ENCODE results near the gene CNTNAP3. TPM values are rescaled to one million over a fixed set of nuclear protein-coding genes. Genes with fewer than 3 reads are reported as not detected.
"Not testable (repeated sequence)": the region's sequence is repeated elsewhere in the genome, so short reads cannot be mapped to it uniquely, and the experiment has no call there.

CNTNAP3 gene
- total RNA-seq, 1 experiment from 2014 or later, result not detected

GRCh38 chr9:39025911-39026588 lies 261.9 kb downstream of the CNTNAP3 start:
- intact Hi-C loops (cut with micrococcal nuclease; ENCODE audit: unreplicated experiment); H3K4me1 ChIP-seq; H3K9me3 ChIP-seq; H3K4me1 Mint-ChIP-seq (ENCODE audit: low read depth, unreplicated experiment); H3K9me3 Mint-ChIP-seq (ENCODE audit: unreplicated experiment); H3K4me3 Mint-ChIP-seq (ENCODE audit: unreplicated experiment); H3K4me3 ChIP-seq (ENCODE audit: low read depth, low read length); POLR2A ChIA-PET; DNase-seq; H3K27me3 Mint-ChIP-seq (ENCODE audit: insufficient read depth, unreplicated experiment); H3K36me3 ChIP-seq (ENCODE audit: control insufficient read depth, insufficient read depth, low read length); H3K27me3 ChIP-seq (replicated peaks; ENCODE audit: control insufficient read depth, insufficient read depth, low read length); H3K27ac Mint-ChIP-seq (ENCODE audit: unreplicated experiment); H3K36me3 Mint-ChIP-seq (ENCODE audit: insufficient read depth, unreplicated experiment); CTCF ChIA-PET; BruUV-seq (replicated peaks): not testable (repeated sequence)

Other genes with a start within 250 kb of the CNTNAP3 start
- gene SPATA31A1, start 67.5 kb upstream of the CNTNAP3 start, total RNA-seq (2022), result not detected in 2 replicates

All from Caco-2 (cell line).